M059J (cell line): ENCODE data around the gene CERS3. TPM values are rescaled to one million over a fixed set of nuclear protein-coding genes. Genes with fewer than 3 reads are reported as not detected.

Experiments used
- DNase-seq: peaks from one replicate; pipeline ENCODE4 v3.0.0-alpha.2; 2012; ENCODE audit warnings: low read depth
- total RNA-seq: library from RNA; depleted of rRNA; stranded (reverse); fragments of >200 nt; shearing (Covaris generic); gene quantifications from 2 replicates; pipeline ENCODE4 v1.2.3, GENCODE V29; 2014; rRNA removed

CERS3 gene
- total RNA-seq, result not detected in 2 replicates

GRCh38 chr15:100528833-100529428 is at the start of gene CERS3:
Gene CERS3, minus strand, starts transcription at chr15:100528950. Its CDS starts 27,101 bp downstream, at chr15:100501849.
- no peak for DNase-seq

GRCh38 chr15:100573526-100573925 is 44.8 kb upstream of the CERS3 start:
- no peak for DNase-seq

GRCh38 chr15:100572362-100572983 is 43.7 kb upstream of the CERS3 start:
- DNase-seq, result no peak

- no peak for DNase-seq
Observed at GRCh38 chr15:100571592-100572167, 42.9 kb upstream of the CERS3 start.

DNA sequence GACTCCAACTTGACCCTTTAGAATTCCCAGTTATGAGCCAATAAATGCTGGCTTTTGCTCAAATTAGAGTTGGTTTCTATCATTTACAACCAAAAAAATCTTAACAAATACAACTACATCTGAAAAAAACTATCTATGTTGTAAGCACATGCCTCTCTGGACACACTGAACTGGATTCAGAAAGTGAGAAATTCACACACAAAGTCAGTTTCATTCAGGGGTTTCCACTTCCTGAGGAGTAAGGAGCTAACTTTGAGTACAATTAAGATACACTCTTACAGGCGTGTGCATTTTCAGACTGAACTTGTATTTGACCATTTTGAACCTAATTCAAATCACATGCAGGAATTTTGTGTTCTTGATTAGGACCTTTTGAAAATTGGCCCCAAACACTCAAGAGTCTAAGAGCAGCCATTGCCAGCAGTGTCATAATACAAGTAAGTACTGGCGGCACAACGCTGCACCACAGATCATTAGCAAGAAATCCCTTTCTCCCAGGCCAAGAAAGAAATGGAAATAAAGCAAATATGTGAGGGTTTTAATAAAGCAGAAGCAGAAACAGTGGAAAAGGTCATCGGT is 42.1 kb upstream of the CERS3 start:
- no peak for DNase-seq

GRCh38 chr15:100570275-100570674 is 41.5 kb upstream of the CERS3 start:
- no peak for DNase-seq

GRCh38 chr15:100569391-100569790 is 40.6 kb upstream of the CERS3 start:
- DNase-seq, result no peak

- no peak for DNase-seq
Observed at GRCh38 chr15:100566850-100567628, 38.3 kb upstream of the CERS3 start.

DNA sequence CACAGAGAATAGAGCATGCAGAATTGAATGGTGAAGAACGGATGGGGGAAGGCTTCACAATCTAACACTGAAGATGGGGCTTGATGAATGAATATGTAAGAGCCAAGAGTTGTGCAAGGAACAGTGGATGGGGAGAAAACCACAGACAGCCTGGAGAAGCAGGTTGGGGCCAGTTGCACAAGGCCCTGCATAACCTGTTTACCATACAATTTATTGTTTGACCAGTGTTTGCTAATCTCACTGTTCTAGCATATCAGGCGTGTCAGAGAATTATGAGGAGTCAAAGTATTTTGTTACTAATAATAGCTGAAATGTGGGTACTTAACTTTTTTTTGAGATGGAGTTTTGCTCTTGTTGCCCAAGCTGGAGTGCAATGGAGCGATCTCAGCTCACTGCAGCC is 36.8 kb upstream of the CERS3 start:
- DNase-seq, result no peak

GRCh38 chr15:100560323-100560722 is 31.6 kb upstream of the CERS3 start:
- DNase-seq, result no peak

- peak; percentile 7 for DNase-seq
Observed at GRCh38 chr15:100559330-100559729, 30.6 kb upstream of the CERS3 start.

DNA sequence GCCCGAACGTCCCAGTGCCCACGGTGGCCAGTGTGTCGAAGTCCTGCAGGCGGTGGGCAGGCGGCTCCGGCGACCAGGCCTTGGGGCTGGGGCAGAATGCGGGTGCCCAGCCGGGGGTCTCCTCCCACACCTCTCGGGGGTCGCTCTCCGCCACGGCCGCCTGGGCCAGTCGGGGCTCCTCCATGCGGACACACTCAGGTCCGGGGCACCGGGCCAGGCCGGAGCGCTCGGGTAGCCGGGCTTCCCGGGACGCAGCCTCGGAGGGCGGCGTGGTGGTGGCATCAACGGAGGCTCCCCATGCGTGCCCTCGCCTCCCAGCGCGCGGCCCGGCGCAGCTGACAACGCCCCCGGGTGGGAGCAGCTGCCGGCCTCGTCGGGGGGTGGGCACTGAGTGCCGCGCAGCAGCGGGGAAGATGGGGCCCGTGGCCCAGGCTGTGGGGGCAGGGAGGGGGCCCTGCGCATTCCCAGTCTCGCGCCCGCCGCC is 30.1 kb upstream of the CERS3 start:
- DNase-seq, result no peak

GRCh38 chr15:100553468-100553867 is 24.7 kb upstream of the CERS3 start:
- no peak for DNase-seq

DNA sequence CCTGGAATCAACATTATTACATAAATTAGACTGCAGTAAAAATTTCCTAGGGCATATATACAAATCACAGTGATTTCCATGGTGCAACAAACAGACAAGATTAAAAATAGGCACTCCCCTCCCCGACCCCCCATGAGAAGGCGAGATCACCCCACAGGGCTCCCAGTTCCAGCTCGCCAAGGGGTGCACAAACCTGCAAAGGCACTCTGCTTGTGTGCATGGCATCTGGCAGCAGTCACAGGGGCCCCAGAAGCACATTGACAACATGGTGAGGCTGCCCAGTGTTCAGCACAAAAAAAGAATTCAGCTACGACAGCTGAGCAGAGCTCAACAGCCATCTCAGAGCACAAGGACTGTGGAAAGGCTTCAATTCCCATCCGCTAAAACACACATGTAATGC is 19.2 kb upstream of the CERS3 start:
- DNase-seq, result no peak

- no peak for DNase-seq
Observed at GRCh38 chr15:100544946-100545345, 16.2 kb upstream of the CERS3 start.

DNA sequence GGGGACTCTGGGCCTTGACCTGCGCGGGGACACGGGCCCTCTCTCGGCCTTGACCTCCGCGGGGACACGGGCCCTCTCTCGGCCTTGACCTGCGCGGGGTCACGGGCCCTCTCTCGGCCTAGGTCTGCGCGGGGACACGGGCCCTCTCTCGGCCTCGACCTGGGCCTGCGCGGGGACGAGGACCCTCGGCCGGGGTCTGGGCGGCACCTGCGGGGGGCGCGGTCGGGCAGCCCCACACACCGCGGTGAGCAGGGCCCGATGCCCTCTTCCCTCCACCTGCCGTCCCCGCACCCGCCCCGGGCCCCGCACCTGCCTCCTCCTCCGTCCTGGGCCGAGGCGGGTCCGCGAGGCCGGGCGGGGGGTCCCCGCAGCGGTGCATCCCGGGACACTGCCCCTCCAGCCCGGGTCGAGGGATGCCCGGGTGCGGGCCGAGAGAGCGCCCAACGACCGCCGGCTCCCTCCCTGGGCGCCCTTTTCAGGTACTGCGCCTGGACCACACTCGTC is 15.6 kb upstream of the CERS3 start:
- no peak for DNase-seq

DNA sequence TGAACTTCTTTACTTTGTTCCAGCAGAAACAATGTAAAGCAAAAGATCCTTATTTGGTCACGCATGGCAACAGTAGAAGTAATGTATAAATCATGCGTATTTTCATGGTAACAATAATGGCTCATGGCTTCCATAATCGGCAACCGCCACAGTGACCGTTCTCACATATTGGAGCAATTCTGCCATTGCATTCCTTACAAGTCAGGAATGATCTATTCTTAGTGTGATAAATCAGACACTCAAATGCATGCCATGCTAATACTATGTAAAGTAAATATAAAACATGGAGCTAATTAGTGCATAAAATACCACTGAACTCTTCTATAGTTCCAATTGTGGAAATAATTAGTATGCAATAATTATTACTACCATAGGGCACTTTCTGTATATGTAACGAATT is 13.5 kb upstream of the CERS3 start:
- no peak for DNase-seq

DNA sequence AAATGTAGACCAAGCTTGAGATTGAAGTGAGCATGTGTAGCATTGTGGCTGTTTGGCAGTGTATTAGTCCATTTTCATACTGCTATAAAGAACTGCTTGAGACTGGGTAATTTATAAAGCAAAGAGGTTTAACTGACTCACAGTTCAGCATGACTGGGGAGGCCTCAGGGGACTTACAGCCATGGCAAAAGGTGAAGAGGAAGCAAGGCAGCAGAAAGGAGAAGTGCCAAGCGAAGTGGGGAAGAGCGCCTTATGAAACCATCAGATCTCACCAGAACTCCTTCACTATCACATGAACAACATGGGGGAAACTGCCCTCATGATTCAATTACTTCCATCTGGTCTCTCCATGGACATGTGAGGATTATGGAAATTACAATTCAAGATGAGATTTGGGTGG is 8.6 kb upstream of the CERS3 start:
- no peak for DNase-seq

DNA sequence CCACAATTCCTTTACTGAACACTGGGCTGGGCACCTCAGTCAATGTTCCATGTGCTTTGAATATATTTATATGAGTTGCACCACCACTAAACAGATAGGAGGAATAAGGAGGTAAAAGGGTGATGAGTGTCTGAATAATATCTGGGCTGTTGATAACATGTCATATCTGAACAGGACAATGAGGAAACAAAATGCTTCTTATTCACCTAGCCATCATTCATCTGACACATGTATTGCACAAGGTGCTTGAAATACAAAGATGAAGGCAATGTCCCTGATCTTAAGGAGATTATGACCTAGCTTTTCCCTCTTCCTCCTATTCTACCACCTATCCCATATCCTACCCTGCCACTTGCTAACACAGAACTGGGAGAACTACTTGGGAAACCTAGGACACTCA is 8.0 kb upstream of the CERS3 start:
- DNase-seq, result no peak

GRCh38 chr15:100533886-100534285 is 5.1 kb upstream of the CERS3 start:
- no peak for DNase-seq

DNA sequence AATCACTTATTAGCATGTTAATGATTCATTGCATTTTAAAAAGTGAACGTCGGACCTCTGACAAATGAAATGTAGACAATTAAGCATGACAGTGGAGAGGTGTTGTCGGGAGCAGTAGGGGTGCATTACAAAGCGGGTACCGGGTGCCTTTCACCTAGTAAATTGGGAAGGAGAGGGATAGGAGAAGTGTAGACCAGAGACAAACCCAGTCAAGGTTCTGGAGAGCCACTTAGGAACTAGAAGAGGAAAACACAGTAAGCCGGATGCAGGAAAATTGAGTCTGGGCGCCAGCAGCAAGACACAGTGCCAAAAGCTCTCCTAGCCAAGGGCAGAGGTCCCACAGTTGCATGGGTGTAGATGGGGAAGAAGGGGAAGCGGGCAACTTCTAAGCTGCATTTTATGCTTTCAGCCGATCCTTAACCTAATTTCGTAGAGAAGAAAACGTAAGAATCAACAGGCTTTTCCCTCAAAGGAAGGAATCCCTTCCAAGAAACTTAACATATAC is 3.1 kb upstream of the CERS3 start:
- DNase-seq, result no peak

DNA sequence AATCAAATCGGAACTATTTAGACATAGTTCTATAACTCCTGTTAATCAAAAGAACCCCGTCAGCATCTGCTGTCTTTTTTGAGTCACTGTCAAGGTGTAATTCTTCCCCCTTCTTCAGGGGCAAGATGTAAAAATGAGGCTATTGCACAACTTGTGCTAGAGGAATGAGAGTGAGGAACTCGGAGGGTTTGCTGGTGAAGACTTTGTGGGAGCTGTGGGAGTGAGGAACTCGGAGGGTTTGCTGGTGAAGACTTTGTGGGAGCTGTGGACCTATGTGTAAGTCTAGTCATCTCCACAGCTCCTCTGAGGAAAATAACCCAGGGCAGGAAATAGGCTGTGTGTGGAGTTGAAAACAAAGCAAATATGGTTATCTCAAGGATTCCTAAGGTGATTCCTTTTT is 2.5 kb upstream of the CERS3 start:
- no peak for DNase-seq
